Measurements from ENCODE around the gene RASSF3. TPM values are rescaled to one million over a fixed set of nuclear protein-coding genes. Genes with fewer than 3 reads are reported as not detected.

RASSF3 gene
- total and polyA plus RNA-seq, 10 of the 15 experiments (the other 5 are each of a cell fraction or from before 2014, with no cell fraction given) = 6.9 to 62.4 (median 30.3) TPM

- ATAC-seq (no peak), FAIRE-seq (no peak), DNase-seq (ENCODE audit: low read depth, low spot score) (no peak)
- in situ Hi-C loops (cut with MboI) (no loop called here), intact Hi-C loops (cut with micrococcal nuclease; ENCODE audit: unreplicated experiment) (no loop called here)
- no peaks in the 10 kb centered on the region for H3K9me3 ChIP-seq (replicated peaks; ENCODE audit: control insufficient read depth, insufficient read depth, low read length)
- ChIA-PET CTCF (interaction anchor here (0.6 to 1.0 kb wide), 2 partner anchors 68 to 185 kb away, joined by 3 read pairs; no protein-coding TSS in a partner anchor), RAD21 (ENCODE audit: unreplicated experiment) (no interaction called here), POLR2A (no interaction called here), SMC1A (ENCODE audit: uncharacterized antibody, unreplicated experiment) (interaction anchor here (1.0 to 1.2 kb wide), 3 partner anchors 12 to 26 kb away, joined by 3 to 4 read pairs (median 3); no protein-coding TSS in a partner anchor)
- H3K36me3 ChIP-seq (ENCODE audit: control insufficient read depth in 2 of 2, insufficient read depth in 2 of 2, low read length in 1 of 2) = peaks cover 0 to 12% of the 10 kb centered on the region in 2 experiments; a peak in 2 of 4 replicates
- H3K4me1 ChIP-seq (ENCODE audit: control insufficient read depth, insufficient read depth, low read length) = peaks cover 6% of the 10 kb centered on the region
- no TSS peak for BruUV-seq (replicated peaks)
- H3K27ac ChIP-seq (ENCODE audit: control insufficient read depth, insufficient read depth) = no peak overlapping the region
- no peaks in the 10 kb centered on the region for H3K79me2 ChIP-seq (ENCODE audit: control insufficient read depth, insufficient read depth, low read length)
- H4K20me1 ChIP-seq (ENCODE audit: control insufficient read depth, insufficient read depth) = no peaks in the 10 kb centered on the region
- TF ChIP-seq RFX5 (IDR thresholded peaks at IDR 0.05; ENCODE audit: low read depth, low read length) (no peak), HSF1 (IDR thresholded peaks at IDR 0.05; ENCODE audit: low read depth, low read length) (no peak), SPI1 (IDR thresholded peaks at IDR 0.05; ENCODE audit: borderline replicate concordance, insufficient read depth, low read depth, low read length) (no peak), ZNF24 (IDR thresholded peaks at IDR 0.05) (no peak), RBBP5 (conservative IDR thresholded peaks at IDR 0.05) (no peak), SIN3A (IDR thresholded peaks at IDR 0.05; ENCODE audit: low read depth, low read length) (no peak), TBL1XR1 (IDR thresholded peaks at IDR 0.05; ENCODE audit: low read depth, low read length) (no peak), CHD1 (IDR thresholded peaks at IDR 0.05; ENCODE audit: low read depth, low read length) (no peak), POLR2AphosphoS2 (IDR thresholded peaks at IDR 0.05; ENCODE audit: low read depth, low read length) (no peak), SMAD1 (IDR thresholded peaks at IDR 0.05; ENCODE audit: low read depth, partially characterized antibody) (no peak)
- H3K27me3 ChIP-seq (replicated peaks in 1 of 2; ENCODE audit: control insufficient read depth in 2 of 2, insufficient read depth in 2 of 2, low read length in 1 of 2) = no peaks in the 10 kb centered on the region
- H2AFZ ChIP-seq (ENCODE audit: control insufficient read depth, low read depth, low read length) = no peak overlapping the region
- no peak overlapping the region for H3K4me3 ChIP-seq
- WGBS (ENCODE audit: insufficient coverage, insufficient replicate concordance, low lambda C conversion rate, missing lambda C conversion rate) = 99% methylated on average over 4 of the region's 4 CpGs
- no peak overlapping the region for H3K4me2 ChIP-seq (ENCODE audit: control insufficient read depth, insufficient read depth)
- H3K9ac ChIP-seq (ENCODE audit: control insufficient read depth, insufficient read depth, low read length) = no peak overlapping the region
These were observed 123.6 kb downstream of the RASSF3 start for GRCh38 chr12:64733857-64734256.
